Activated CD8-positive, alpha-beta T cell treated with anti-CD3 and anti-CD28 coated beads for 36 hours (primary cell): ENCODE measurements around the gene TOMM40L. TPM values are rescaled to one million over a fixed set of nuclear protein-coding genes. Genes with fewer than 3 reads are reported as not detected.

Experiments
- ATAC-seq: fragments of 200-7000 bp; cut with Tn5 transposase; one replicate; pipeline ENCODE4 v1.10.0; 2021; ENCODE audit warnings: mild to moderate bottlenecking, moderate library complexity
- CTCF ChIA-PET: fragments of 350-600 bp; sonication (Branson Sonifier 250); formaldehyde crosslinking; loops from one replicate; lab custom pipeline; 2021; ENCODE audit warnings: antibody characterized with exemption; lab: Charles Lee
- POLR2A ChIA-PET: fragments of 350-600 bp; sonication (Branson Sonifier 250); formaldehyde crosslinking; loops from one replicate; lab custom pipeline; 2021; ENCODE audit warnings: antibody characterized with exemption; lab: Charles Lee
- DNase-seq: peaks from one replicate; pipeline ENCODE4 v3.0.0-alpha.2; 2020
- H3K27ac Mint-ChIP-seq: one replicate; pipeline ENCODE4 v1.8.0; 2021; ENCODE audit warnings: mild to moderate bottlenecking, mixed read lengths
- H3K27me3 Mint-ChIP-seq: one replicate; pipeline ENCODE4 v1.8.0; 2021; ENCODE audit warnings: mixed read lengths
- H3K36me3 Mint-ChIP-seq: one replicate; pipeline ENCODE4 v1.8.0; 2021; ENCODE audit warnings: low read depth, mixed read lengths
- H3K4me1 Mint-ChIP-seq: one replicate; pipeline ENCODE4 v1.8.0; 2021; ENCODE audit warnings: low read depth, mixed read lengths
- H3K4me3 Mint-ChIP-seq: one replicate; pipeline ENCODE4 v1.8.0; 2021; ENCODE audit warnings: mild to moderate bottlenecking, moderate library complexity, mixed read lengths
- H3K9me3 Mint-ChIP-seq: one replicate; pipeline ENCODE4 v1.8.0; 2021; ENCODE audit warnings: mixed read lengths
- CTCF ChIP-seq: fragments of 200-600 bp; IDR thresholded peaks from one replicate; pipeline ENCODE4 v1.8.0; 2022; ENCODE audit warnings: antibody characterized with exemption, mild to moderate bottlenecking
- intact Hi-C: fragments of 100-400 bp; cut with micrococcal nuclease; formaldehyde crosslinking; loops from one replicate; pipeline ENCODE4 v1.10.0; 2022
- total RNA-seq, 2 experiments: library from RNA; stranded (reverse); gene quantifications; one replicate each; pipeline ENCODE4 v1.2.3, GENCODE V29; 2021

The TOMM40L gene
- total RNA-seq, 2 experiments from 2014 or later: 11.6 to 12.1 TPM

GRCh38 chr1:161200992-161201835 is 24.6 kb upstream of the TOMM40L start:
- Mint-ChIP-seq H3K27ac (peak overlapping the region; percentile 96), H3K4me3 (peak overlapping the region; percentile 89), H3K4me1 (peaks cover 50% of the 10 kb centered on the region), H3K36me3 (peaks cover 30% of the 10 kb centered on the region), H3K27me3 (no peaks in the 10 kb centered on the region), H3K9me3 (no peaks in the 10 kb centered on the region)
- DNase-seq (no peak), ATAC-seq (no peak)
- no peak for TF ChIP-seq CTCF
- POLR2A ChIA-PET: interaction anchor here (0.8 to 6.3 kb wide), 21 partner anchors 9 to 190 kb away, joined by 3 to 82 read pairs (median 5); partner anchors contain the start of genes APOA2, B4GALT3, FCER1G and TOMM40L
- CTCF ChIA-PET: interaction anchor here (0.6 to 18.7 kb wide), 9 partner anchors 9 to 181 kb away, joined by 3 to 306 read pairs (median 8); partner anchors contain the start of genes APOA2, PPOX and TOMM40L
- intact Hi-C loops: no loop called here

GRCh38 chr1:161201836-161202712 is 23.8 kb upstream of the TOMM40L start, which contains the start of gene NDUFS2:
NDUFS2 (plus strand) TSS chr1:161202367; CDS start chr1:161202386, 19 bp downstream.
- Mint-ChIP-seq H3K4me3 (peak within 1 kb of the TSS; percentile 89), H3K9me3 (no peaks in the 10 kb centered on the region), H3K4me1 (peaks cover 57% of the 10 kb centered on the region), H3K27ac (peak within 1 kb of the TSS; percentile 96), H3K27me3 (no peaks in the 10 kb centered on the region), H3K36me3 (peaks cover 34% of the 10 kb centered on the region)
- no peak for TF ChIP-seq CTCF
- ChIA-PET POLR2A (interaction anchor here (0.7 to 6.3 kb wide), 22 partner anchors 9 to 189 kb away, joined by 3 to 82 read pairs (median 5); partner anchors contain the start of genes APOA2, B4GALT3, FCER1G and TOMM40L), CTCF (interaction anchor here (0.6 to 18.7 kb wide), 11 partner anchors 9 to 181 kb away, joined by 3 to 306 read pairs (median 8); partner anchors contain the start of genes APOA2, PPOX and TOMM40L)
- DNase-seq: peak; percentile 99
- intact Hi-C loops: no loop called here
- peak; percentile 97 for ATAC-seq

- DNase-seq (no peak), ATAC-seq (no peak)
- intact Hi-C loops: no loop called here
- no peak for TF ChIP-seq CTCF
- H3K4me3 Mint-ChIP-seq: no peak overlapping the region
- POLR2A ChIA-PET: interaction anchor here (0.9 to 1.5 kb wide), 3 partner anchors 11 to 15 kb away, joined by 3 to 4 read pairs (median 4); no protein-coding TSS in a partner anchor
- H3K27me3 Mint-ChIP-seq: no peaks in the 10 kb centered on the region
- H3K9me3 Mint-ChIP-seq: no peaks in the 10 kb centered on the region
- H3K36me3 Mint-ChIP-seq: peaks cover 57% of the 10 kb centered on the region
- CTCF ChIA-PET: interaction anchor here (1.5 to 18.7 kb wide), 5 partner anchors 14 to 176 kb away, joined by 4 to 306 read pairs (median 12); partner anchors contain the start of genes APOA2, PPOX and TOMM40L
- H3K4me1 Mint-ChIP-seq: peaks cover 45% of the 10 kb centered on the region
- H3K27ac Mint-ChIP-seq: no peak overlapping the region
Observed at GRCh38 chr1:161206411-161207140, 19.3 kb upstream of the TOMM40L start.

- Mint-ChIP-seq H3K36me3 (peaks cover 63% of the 10 kb centered on the region), H3K4me3 (no peak overlapping the region), H3K9me3 (no peaks in the 10 kb centered on the region), H3K27me3 (no peaks in the 10 kb centered on the region), H3K4me1 (peaks cover 43% of the 10 kb centered on the region), H3K27ac (no peak overlapping the region)
- DNase-seq (no peak), ATAC-seq (no peak)
- CTCF ChIA-PET: interaction anchor here (2.9 to 18.7 kb wide), 3 partner anchors 15 to 176 kb away, joined by 12 to 306 read pairs (median 49); partner anchors contain the start of genes APOA2 and TOMM40L
- POLR2A ChIA-PET: interaction anchor here (0.9 to 1.5 kb wide), 3 partner anchors 10 to 15 kb away, joined by 3 to 4 read pairs (median 4); no protein-coding TSS in a partner anchor
- TF ChIP-seq CTCF: no peak
- intact Hi-C loops: no loop called here
Observed at GRCh38 chr1:161207173-161207572, 18.7 kb upstream of the TOMM40L start.
